Hepatocyte (in vitro differentiated cells): ENCODE data around the gene RAB3D. TPM values are rescaled to one million over a fixed set of nuclear protein-coding genes. Genes with fewer than 3 reads are reported as not detected.

Experiments
- DNase-seq: peaks from one replicate; pipeline ENCODE4 v3.0.0-alpha.2; 2016; ENCODE audit warnings: low spot score
- H2AFZ ChIP-seq: fragments of 200-600 bp; sonication (generic); 2 replicates; pipeline ENCODE4 v1.6.0; 2016; ENCODE audit warnings: antibody characterized with exemption, mild to moderate bottlenecking
- H3K27ac ChIP-seq: fragments of 200-600 bp; sonication (generic); 2 replicates; pipeline ENCODE4 v1.5.1; 2016; ENCODE audit warnings: mild to moderate bottlenecking
- H3K27me3 ChIP-seq: fragments of 200-600 bp; sonication (generic); 2 replicates; pipeline ENCODE4 v1.6.1; 2016
- H3K36me3 ChIP-seq: fragments of 200-600 bp; sonication (generic); replicated peaks from 2 replicates; pipeline ENCODE4 v1.5.1; 2016; ENCODE audit warnings: low read depth; ENCODE audit not compliant: insufficient read depth
- H3K4me1 ChIP-seq: fragments of 200-600 bp; sonication (generic); 2 replicates; pipeline ENCODE4 v1.5.1; 2016; ENCODE audit warnings: mild to moderate bottlenecking, moderate library complexity; ENCODE audit not compliant: insufficient read depth
- H3K4me2 ChIP-seq: fragments of 200-600 bp; sonication (generic); 2 replicates; pipeline ENCODE4 v1.6.0; 2016
- H3K4me3 ChIP-seq: fragments of 200-600 bp; sonication (generic); 2 replicates; pipeline ENCODE4 v1.5.1; 2016; ENCODE audit warnings: mild to moderate bottlenecking
- H3K79me2 ChIP-seq: fragments of 200-600 bp; sonication (generic); 2 replicates; pipeline ENCODE4 v1.6.0; 2017; ENCODE audit warnings: mild to moderate bottlenecking
- H3K9me2 ChIP-seq: fragments of 200-600 bp; sonication (generic); replicated peaks from 2 replicates; pipeline ENCODE4 v1.6.0; 2017; ENCODE audit warnings: mild to moderate bottlenecking; ENCODE audit not compliant: insufficient read depth
- H3K9me3 ChIP-seq: fragments of 200-600 bp; sonication (generic); 2 replicates; pipeline ENCODE4 v1.5.1; 2016; ENCODE audit warnings: low read depth, mild to moderate bottlenecking
- H4K20me1 ChIP-seq: fragments of 200-600 bp; sonication (generic); 2 replicates; pipeline ENCODE4 v1.6.0; 2016; ENCODE audit warnings: mild to moderate bottlenecking; ENCODE audit not compliant: insufficient read depth, poor library complexity, severe bottlenecking
- CTCF ChIP-seq: fragments of 200-600 bp; sonication (generic); IDR thresholded peaks from 2 replicates; pipeline ENCODE4 v1.5.1; 2016; ENCODE audit warnings: antibody characterized with exemption, mild to moderate bottlenecking; ENCODE audit not compliant: poor library complexity
- EZH2 ChIP-seq: fragments of 200-600 bp; sonication (generic); IDR thresholded peaks from 2 replicates; pipeline ENCODE4 v1.6.1; 2016; ENCODE audit warnings: antibody characterized with exemption, mild to moderate bottlenecking, borderline replicate concordance
- EZH2phosphoT487 ChIP-seq: fragments of 200-600 bp; sonication (generic); IDR thresholded peaks from one replicate; pipeline ENCODE4 v1.6.1; 2018; ENCODE audit warnings: antibody characterized with exemption, mild to moderate bottlenecking, low read depth, moderate library complexity; ENCODE audit not compliant: unreplicated experiment, severe bottlenecking
- WGBS: methylation state at CpG from one replicate; pipeline ENCODE4 v1.1.6; 2016; ENCODE audit warnings: low lambda C conversion rate; ENCODE audit errors: missing lambda C conversion rate; 5-methylcytosine and 5-hydroxymethylcytosine counted together
- polyA plus RNA-seq: library from polyadenylated mRNA; unstranded; fragments of >200 nt; fragmentation: Nextera tagmentation; extraction: Ambion mirVana; gene quantifications from 2 replicates; pipeline ENCODE4 v1.2.1, GENCODE V29; 2016
- total RNA-seq: library from RNA; depleted of rRNA; stranded (reverse); fragments of >200 nt; gene quantifications from 2 replicates; pipeline ENCODE4 v1.2.3, GENCODE V29; 2014

RAB3D gene
- total and polyA plus RNA-seq, 2 experiments from 2014 or later: 32.6 to 63.7 TPM

- no peak overlapping the region for H3K27ac ChIP-seq
- no peaks in the 10 kb centered on the region for H4K20me1 ChIP-seq
- DNase-seq: no peak
- no peak overlapping the region for H2AFZ ChIP-seq
- no peaks in the 10 kb centered on the region for H3K9me3 ChIP-seq
- no peaks in the 10 kb centered on the region for H3K4me1 ChIP-seq
- H3K79me2 ChIP-seq: no peaks in the 10 kb centered on the region
- H3K27me3 ChIP-seq: no peaks in the 10 kb centered on the region
- 88% methylated on average over 8 of the region's 8 CpGs for WGBS
- no peak overlapping the region for H3K4me2 ChIP-seq
- H3K36me3 ChIP-seq: no peaks in the 10 kb centered on the region
- no peak overlapping the region for H3K4me3 ChIP-seq
- no peaks in the 10 kb centered on the region for H3K9me2 ChIP-seq
- TF ChIP-seq EZH2phosphoT487 (no peak), EZH2 (no peak), CTCF (no peak)
Measured at GRCh38 chr19:11299946-11300810, 39.3 kb downstream of the RAB3D start.

- H3K27me3 ChIP-seq: no peaks in the 10 kb centered on the region
- 67% methylated on average over 7 of the region's 7 CpGs for WGBS
- no peaks in the 10 kb centered on the region for H3K36me3 ChIP-seq
- no peaks in the 10 kb centered on the region for H3K9me2 ChIP-seq
- H3K79me2 ChIP-seq: no peaks in the 10 kb centered on the region
- TF ChIP-seq EZH2phosphoT487 (no peak), CTCF (no peak), EZH2 (no peak)
- no peak overlapping the region for H2AFZ ChIP-seq
- no peak overlapping the region for H3K4me3 ChIP-seq
- peak overlapping the region; percentile 3 for H3K27ac ChIP-seq
- no peaks in the 10 kb centered on the region for H4K20me1 ChIP-seq
- DNase-seq: no peak
- H3K4me1 ChIP-seq: no peaks in the 10 kb centered on the region
- H3K4me2 ChIP-seq: no peak overlapping the region
- no peaks in the 10 kb centered on the region for H3K9me3 ChIP-seq
Measured at GRCh38 chr19:11296264-11296663, 43.2 kb downstream of the RAB3D start.

- H2AFZ ChIP-seq: no peak within 1 kb of the TSS
- no peaks in the 10 kb centered on the region for H3K27me3 ChIP-seq
- no peaks in the 10 kb centered on the region for H3K79me2 ChIP-seq
- H3K4me3 ChIP-seq: no peak within 1 kb of the TSS
- WGBS: 70% methylated on average over 8 of the region's 8 CpGs
- no peaks in the 10 kb centered on the region for H3K36me3 ChIP-seq
- no peaks in the 10 kb centered on the region for H3K9me3 ChIP-seq
- H3K9me2 ChIP-seq: no peaks in the 10 kb centered on the region
- no peak within 1 kb of the TSS for H3K4me2 ChIP-seq
- no peaks in the 10 kb centered on the region for H4K20me1 ChIP-seq
- H3K27ac ChIP-seq: peak within 1 kb of the TSS; percentile 3
- no peak for TF ChIP-seq EZH2phosphoT487
- TF ChIP-seq EZH2: no peak
- TF ChIP-seq CTCF: no peak
- DNase-seq: no peak
- no peaks in the 10 kb centered on the region for H3K4me1 ChIP-seq
Measured at GRCh38 chr19:11295665-11296245, 43.7 kb downstream of the RAB3D start, which contains the start of gene TSPAN16. TSS of gene TSPAN16 (plus strand) at chr19:11296160. CDS start at chr19:11296298, 138 bp downstream.
